Upper lobe of left lung (tissue), 4 donors: ENCODE data around the gene TBC1D9.

Experiments used
- CTCF ChIP-seq, 6 experiments: fragments of 450-650 bp in 4 of 6; fragments of 200-600 bp in 2 of 6; sonication (generic) in 2 of 6; IDR thresholded peaks; one replicate each; pipeline ENCODE4 v1.5.1; 2016 to 2019; ENCODE audit warnings: antibody characterized with exemption in 6 of 6
- POLR2A ChIP-seq, 4 donors: fragments of 450-650 bp; IDR thresholded peaks; one replicate each; pipeline ENCODE4 v1.5.1; 2016 to 2017; ENCODE audit warnings: antibody characterized with exemption in 4 of 4, mild to moderate bottlenecking in 2 of 4
- POLR2AphosphoS5 ChIP-seq, 2 donors: sonication (generic); formaldehyde crosslinking; IDR thresholded peaks; one replicate each; pipeline ENCODE4 v1.5.1; 2017; ENCODE audit warnings: antibody characterized with exemption in 2 of 2

- TF ChIP-seq CTCF (IDR thresholded peaks at IDR 0.05) (no peak), POLR2AphosphoS5 (IDR thresholded peaks at IDR 0.05) (peak in 1 of 2 donors; percentile 65), POLR2A (IDR thresholded peaks at IDR 0.05) (no peak)
Observed at GRCh38 chr4:140789759-140790158, 33.6 kb upstream of the TBC1D9 start.
